ENCODE results near the gene FASTKD2.

FASTKD2 gene

DNA sequence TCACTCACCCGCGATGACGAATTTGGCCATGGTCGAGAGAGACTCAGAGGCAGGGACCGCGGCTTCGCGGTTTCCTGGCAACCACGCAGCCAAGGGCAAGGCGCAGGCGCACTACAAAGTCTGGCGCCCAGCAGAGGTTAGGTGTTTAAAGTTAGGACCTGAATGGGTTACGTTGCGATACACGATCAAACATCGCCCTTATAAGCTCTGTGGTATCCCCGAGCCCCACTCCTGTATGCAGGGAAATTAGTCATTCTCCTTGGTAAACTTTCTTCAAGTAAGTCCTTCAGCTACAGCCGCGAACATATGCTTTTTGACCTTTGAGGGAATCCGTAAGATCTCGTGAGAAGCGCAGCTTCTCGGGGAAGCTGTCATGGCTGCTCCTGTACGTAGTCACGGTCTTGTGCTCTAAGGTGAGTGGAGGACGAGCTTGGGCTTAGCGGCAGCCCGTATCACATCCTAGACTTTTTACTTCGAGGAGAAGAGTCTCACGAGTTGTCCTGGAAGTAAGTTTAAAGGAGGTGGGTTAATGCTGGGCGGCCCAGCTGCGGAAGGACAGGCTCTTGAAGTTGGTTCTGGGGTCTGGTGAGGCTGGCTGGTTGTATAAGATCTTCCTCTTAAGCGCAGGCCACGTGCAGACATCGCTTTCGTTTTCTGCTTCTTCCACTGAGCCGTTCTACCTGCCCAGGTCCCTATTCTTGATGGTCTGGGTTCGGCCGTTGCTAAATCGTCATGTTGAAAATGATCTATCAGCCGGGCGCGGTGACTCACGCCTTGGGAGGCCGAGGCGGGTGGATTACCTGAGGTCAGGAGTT lies at the start of gene FASTKD2, which contains the start of gene MDH1B:
TSS of gene FASTKD2 (plus strand) at position 365 of the 815 bp plus-strand sequence. CDS start 1,088 bp downstream, outside the sequence.
TSS of gene MDH1B (minus strand) at position 87 of the 815 bp plus-strand sequence. CDS start at position 30, 57 bp downstream.
- in situ Hi-C loops (cut with MboI; ENCODE audit: low sequenced_read_pairs), result no loop called here

- in situ Hi-C loops (cut with MboI; ENCODE audit: low sequenced_read_pairs), result no loop called here
Measured at GRCh38 chr2:206716623-206717022, 48.8 kb upstream of the FASTKD2 start.

- in situ Hi-C loops (cut with MboI; ENCODE audit: low sequenced_read_pairs), result no loop called here
Measured at GRCh38 chr2:206718296-206718695, 47.1 kb upstream of the FASTKD2 start, which contains the start of gene DYTN. Gene DYTN, minus strand, starts transcription at chr2:206718396. Its CDS starts 117 bp downstream, at chr2:206718279.

- in situ Hi-C loops (cut with MboI; ENCODE audit: low sequenced_read_pairs), result no loop called here
Measured at GRCh38 chr2:206721256-206721920, 44.0 kb upstream of the FASTKD2 start.

GRCh38 chr2:206723288-206723687 lies 42.1 kb upstream of the FASTKD2 start:
- in situ Hi-C loops (cut with MboI; ENCODE audit: low sequenced_read_pairs), result no loop called here

GRCh38 chr2:206727287-206727686 lies 38.1 kb upstream of the FASTKD2 start:
- in situ Hi-C loops (cut with MboI; ENCODE audit: low sequenced_read_pairs), result no loop called here

DNA sequence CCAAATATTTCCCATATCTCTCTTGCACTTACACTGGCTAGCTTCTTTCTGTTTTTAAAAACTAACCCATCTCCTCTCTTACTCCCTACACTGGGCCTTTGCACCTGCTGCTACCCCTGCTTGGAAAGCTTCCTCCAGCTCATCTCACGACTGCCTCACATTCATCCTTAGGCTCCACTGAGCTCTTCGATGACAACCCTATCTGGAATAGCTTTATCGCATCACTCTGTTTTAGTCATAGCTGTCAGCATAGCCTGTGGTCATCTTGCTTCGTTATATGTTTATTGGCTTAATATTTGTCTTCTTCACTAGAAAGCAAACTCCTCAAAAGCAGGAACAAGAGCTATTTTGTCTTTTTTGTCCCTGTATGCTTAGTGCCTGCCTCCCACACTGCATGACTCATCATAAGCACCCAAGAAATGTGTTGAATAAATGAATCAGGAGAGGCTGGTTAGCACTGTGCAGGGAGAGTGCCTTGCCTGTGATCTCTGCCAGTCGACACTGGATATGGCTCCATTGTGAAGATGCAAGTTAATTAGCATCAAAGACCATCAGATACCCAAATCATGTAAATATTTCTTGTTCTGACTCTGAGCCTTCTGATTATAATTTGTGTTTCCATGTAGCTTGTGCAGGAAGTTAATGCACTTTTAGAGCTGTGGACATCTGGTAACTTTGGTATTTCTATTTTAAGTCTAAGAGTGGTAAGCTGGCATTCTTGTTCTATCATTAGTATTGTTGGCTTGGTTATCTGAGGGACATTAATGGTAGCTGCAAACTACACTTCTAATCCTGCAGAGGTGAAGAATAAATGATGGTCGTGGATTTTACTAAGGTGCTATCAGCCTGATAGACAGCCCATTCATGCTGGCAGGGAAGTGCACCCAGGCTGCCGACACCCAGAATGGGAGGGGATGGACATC lies 36.9 kb upstream of the FASTKD2 start:
- in situ Hi-C loops (cut with MboI; ENCODE audit: low sequenced_read_pairs), result no loop called here

DNA sequence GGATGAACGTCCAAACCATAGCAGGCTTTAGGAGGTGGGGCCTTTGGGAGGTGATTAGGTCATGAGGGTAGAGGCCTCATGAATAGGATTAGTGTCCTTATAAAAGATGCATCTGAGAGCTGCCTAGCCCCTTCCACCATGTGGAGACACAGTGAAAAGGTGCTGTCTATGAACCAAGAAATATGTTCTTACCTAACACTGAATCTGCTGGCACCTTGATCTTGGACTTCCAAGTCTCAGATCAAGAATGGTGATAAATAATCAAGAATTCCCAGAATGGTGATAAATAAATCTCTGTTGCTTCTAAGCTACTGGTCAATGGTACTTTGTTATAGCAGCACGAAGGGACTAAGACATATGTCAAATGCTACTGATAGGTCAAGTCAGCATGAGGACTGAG lies 32.1 kb upstream of the FASTKD2 start:
- in situ Hi-C loops (cut with MboI; ENCODE audit: low sequenced_read_pairs), result no loop called here

- in situ Hi-C loops (cut with MboI; ENCODE audit: low sequenced_read_pairs), result no loop called here
Measured at GRCh38 chr2:206736935-206737334, 28.5 kb upstream of the FASTKD2 start.

DNA sequence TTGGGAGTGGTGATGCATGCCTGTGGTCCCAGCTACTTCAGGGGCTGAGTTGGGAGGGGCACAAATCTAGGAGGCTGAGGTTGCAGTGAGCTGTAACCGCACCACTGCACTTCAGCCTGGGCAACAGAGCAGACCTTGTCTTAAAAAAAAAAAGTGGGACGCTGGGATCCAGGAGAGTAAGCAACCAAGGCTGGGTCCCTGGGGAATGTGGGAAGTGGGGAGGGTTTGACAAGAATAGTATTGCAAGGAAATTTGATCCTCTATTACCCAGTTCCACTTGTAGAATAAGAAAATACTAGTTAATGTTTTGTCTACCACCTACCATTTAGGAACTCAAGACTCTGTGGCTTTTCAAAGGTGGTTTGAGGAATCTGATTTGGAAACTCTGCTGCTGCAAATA lies 26.1 kb upstream of the FASTKD2 start:
- in situ Hi-C loops (cut with MboI; ENCODE audit: low sequenced_read_pairs), result no loop called here

DNA sequence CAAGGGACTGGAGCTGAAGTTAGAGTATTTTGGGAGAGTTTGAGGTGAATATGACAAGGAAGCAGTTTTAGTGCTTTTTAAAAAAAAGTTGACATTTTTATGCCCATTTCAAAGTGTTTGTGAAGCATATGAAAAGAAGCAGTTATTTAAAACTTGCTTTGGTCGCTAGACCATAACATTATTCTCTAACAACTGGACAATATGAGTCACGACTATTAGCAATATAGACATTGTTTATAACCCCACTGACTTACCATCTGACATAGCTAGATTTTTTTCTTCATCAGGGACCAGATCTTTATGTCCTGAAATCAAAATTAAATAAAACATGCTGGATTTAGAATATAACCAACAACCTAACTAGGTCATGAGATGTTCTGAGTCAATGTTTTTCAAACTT lies 24.6 kb upstream of the FASTKD2 start:
- in situ Hi-C loops (cut with MboI; ENCODE audit: low sequenced_read_pairs), result no loop called here

- in situ Hi-C loops (cut with MboI; ENCODE audit: low sequenced_read_pairs), result no loop called here
Measured at GRCh38 chr2:206756816-206757215, 8.6 kb upstream of the FASTKD2 start.

DNA sequence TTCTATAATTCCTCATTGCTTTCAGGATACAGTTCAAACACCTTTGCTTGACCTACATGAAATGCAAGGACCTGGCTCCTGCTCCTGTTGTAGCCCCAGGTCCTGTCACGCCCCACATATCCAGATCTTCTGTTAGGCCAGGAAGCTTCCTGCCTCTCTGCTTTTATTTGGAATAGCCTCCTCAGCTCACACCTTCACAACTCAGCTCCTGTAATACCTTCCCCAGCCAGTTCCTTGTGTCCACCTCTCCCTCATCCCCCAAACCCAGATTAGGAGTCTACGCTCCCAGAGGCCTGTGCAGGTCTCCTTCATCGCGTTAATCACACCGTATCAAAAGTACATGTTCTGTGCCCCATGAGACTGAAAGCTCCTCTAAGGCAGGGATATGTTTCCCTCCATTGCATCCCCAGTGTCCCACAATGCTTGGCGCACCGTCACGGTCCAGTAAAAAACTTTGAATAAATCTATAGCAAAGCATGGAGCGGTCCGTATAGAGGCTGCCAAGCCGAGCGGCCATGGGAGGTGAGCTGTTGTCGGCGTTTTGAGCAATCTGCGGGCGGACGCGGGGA lies 649 bp upstream of the FASTKD2 start:
- in situ Hi-C loops (cut with MboI; ENCODE audit: low sequenced_read_pairs), result no loop called here

- in situ Hi-C loops (cut with MboI; ENCODE audit: low sequenced_read_pairs), result no loop called here
Measured at GRCh38 chr2:206766057-206766930, 888 bp downstream of the FASTKD2 start.

DNA sequence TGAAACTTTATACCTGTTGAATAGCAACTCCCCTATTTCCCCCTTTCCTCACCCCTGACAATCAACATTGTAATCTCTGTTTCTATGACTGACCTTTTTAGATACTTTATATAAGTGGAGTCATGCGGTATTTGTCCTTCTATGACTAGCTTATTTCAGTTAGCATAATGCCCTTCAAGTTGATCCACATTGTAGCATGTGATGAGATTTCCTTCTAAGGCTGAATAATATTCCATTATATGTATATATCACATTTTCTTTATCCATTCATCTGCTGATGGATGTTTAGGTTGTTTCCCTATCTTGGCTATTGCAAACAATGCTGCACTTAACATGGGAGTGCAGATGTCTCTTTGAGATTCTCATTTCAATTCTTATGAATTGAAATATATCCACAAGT lies 9.5 kb downstream of the FASTKD2 start:
- in situ Hi-C loops (cut with MboI; ENCODE audit: low sequenced_read_pairs), result no loop called here

- in situ Hi-C loops (cut with MboI; ENCODE audit: low sequenced_read_pairs), result no loop called here
Measured at GRCh38 chr2:206776432-206776831, 11.0 kb downstream of the FASTKD2 start.

- in situ Hi-C loops (cut with MboI; ENCODE audit: low sequenced_read_pairs), result no loop called here
Measured at GRCh38 chr2:206780671-206781070, 15.3 kb downstream of the FASTKD2 start.

- in situ Hi-C loops (cut with MboI; ENCODE audit: low sequenced_read_pairs), result no loop called here
Measured at GRCh38 chr2:206783718-206784117, 18.3 kb downstream of the FASTKD2 start.

DNA sequence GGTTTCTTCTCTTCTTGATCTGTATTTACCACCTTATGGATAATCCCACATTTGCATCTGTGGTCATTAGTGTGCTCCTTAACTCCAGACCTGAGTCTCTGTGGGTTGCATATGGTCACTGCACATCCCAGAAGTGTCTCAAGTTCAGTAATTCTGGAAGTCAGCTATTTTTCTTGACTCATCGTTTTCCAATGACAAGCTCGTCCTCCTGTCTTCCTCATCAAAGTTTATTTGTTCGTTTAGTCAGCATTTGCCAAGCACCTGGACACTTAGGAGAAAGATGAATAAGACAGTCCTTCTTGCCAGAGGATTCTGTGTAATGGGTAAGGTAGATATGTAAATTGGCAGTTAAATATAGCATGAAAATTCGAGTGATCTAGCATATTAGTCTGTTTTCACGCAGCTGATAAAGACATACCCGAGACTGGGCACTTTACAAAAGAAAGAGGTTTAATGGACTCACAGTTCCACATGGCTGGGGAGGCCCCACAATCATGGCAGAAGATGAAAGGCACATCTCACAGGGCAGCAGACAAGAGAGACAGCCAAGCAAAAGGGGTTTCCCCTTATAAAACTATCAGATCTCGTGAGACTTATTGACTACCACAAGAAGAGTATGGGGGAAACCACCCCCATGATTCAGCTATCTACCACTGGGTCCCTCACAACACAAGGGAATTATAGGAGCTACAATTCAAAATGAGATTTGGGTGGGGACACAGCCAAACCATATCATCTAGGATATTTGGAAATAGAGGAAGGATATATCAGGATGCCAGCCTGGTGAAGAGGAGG lies 19.4 kb downstream of the FASTKD2 start:
- in situ Hi-C loops (cut with MboI; ENCODE audit: low sequenced_read_pairs), result no loop called here

Data from HL-60/S4 treated with phorbol 12-myristate 13-acetate at 8.2 ng/mL for 4 days and 3 days (cell line).